Spleen (tissue), 11 donors: Measurements from ENCODE around the gene CHRM1. TPM values are rescaled to one million over a fixed set of nuclear protein-coding genes. Genes with fewer than 3 reads are reported as not detected.

Experiments used
- DNase-seq: peaks from one replicate; pipeline ENCODE4 v3.0.0-alpha.2; 2020
- H3K27ac ChIP-seq, 8 donors: fragments of 200-600 bp; sonication (generic) in 7 of 8; 1 replicate in 4 of 8; 2 replicates in 4 of 8; pipeline versions ENCODE4 v1.5.0 to v1.8.0; 2016 to 2021; ENCODE audit warnings: inconsistent platforms in 4 of 8, mild to moderate bottlenecking in 4 of 8, moderate library complexity in 1 of 8
- H3K27me3 ChIP-seq, 7 donors: fragments of 200-600 bp; sonication (generic) in 6 of 7; replicated peaks in 1 of 7; 1 replicate in 4 of 7; 2 replicates in 3 of 7; pipeline versions ENCODE4 v1.5.0 to v1.8.0; 2016 to 2021; ENCODE audit warnings: inconsistent platforms in 3 of 7, mild to moderate bottlenecking in 1 of 7
- H3K36me3 ChIP-seq, 6 donors: fragments of 200-600 bp; sonication (generic) in 5 of 6; 1 replicate in 4 of 6; 2 replicates in 2 of 6; pipeline versions ENCODE4 v1.5.0 to v1.8.0; 2016 to 2021; ENCODE audit warnings: inconsistent platforms in 2 of 6
- H3K4me1 ChIP-seq, 6 donors: fragments of 200-600 bp; sonication (generic) in 5 of 6; 1 replicate in 3 of 6; 2 replicates in 3 of 6; pipeline versions ENCODE4 v1.5.0 to v1.8.0; 2016 to 2021; ENCODE audit warnings: inconsistent platforms in 3 of 6
- H3K4me3 ChIP-seq, 8 donors: fragments of 200-600 bp; sonication (generic) in 7 of 8; 1 replicate in 4 of 8; 2 replicates in 4 of 8; pipeline versions ENCODE4 v1.5.0 to v1.8.0; 2016 to 2021; ENCODE audit warnings: inconsistent platforms in 4 of 8, mild to moderate bottlenecking in 4 of 8, moderate library complexity in 2 of 8
- H3K9me3 ChIP-seq, 8 donors: fragments of 200-600 bp; sonication (generic) in 7 of 8; 1 replicate in 4 of 8; 2 replicates in 4 of 8; pipeline versions ENCODE4 v1.5.0 to v1.8.0; 2016 to 2021; ENCODE audit warnings: inconsistent platforms in 4 of 8
- POLR2A ChIP-seq, 3 donors: fragments of 450-650 bp; IDR thresholded peaks; one replicate each; pipeline ENCODE4 v1.5.1; 2017; ENCODE audit warnings: antibody characterized with exemption in 3 of 3, mild to moderate bottlenecking in 1 of 3
- POLR2AphosphoS5 ChIP-seq, 3 donors: sonication (generic); formaldehyde crosslinking; IDR thresholded peaks; one replicate each; pipeline ENCODE4 v1.5.1; 2017; ENCODE audit warnings: antibody characterized with exemption in 3 of 3
- WGBS, 5 donors: extraction: QIAGEN DNeasy Blood & Tissue Kit in 3 of 5; methylation state at CpG; one replicate each; pipeline versions ENCODE4 v1.1.5 to v1.1.7; 2013 to 2018; 5-methylcytosine and 5-hydroxymethylcytosine counted together
- intact Hi-C: fragments of 100-400 bp; cut with DNase I; formaldehyde crosslinking; loops from one replicate; pipeline ENCODE4 v1.15.0; 2023; ENCODE audit warnings: low total_unique reads
- polyA plus RNA-seq, 3 donors: library from polyadenylated mRNA; stranded (reverse); fragments of 200-250 nt; gene quantifications; one replicate each; pipeline ENCODE4 v1.2.1, GENCODE V29; 2013
- total RNA-seq, 7 donors: library from RNA; depleted of rRNA in 3 of 7; stranded (reverse); fragments of >200 nt in 3 of 7; fragmentation: NEBNext Ultra II Directional in 4 of 7; extraction: Animal tissue kit (Norgen Biotek cat#: 25700) in 4 of 7; gene quantifications; one replicate each; pipeline versions ENCODE4 v1.1.0 to v1.2.1, GENCODE V29; 2016 to 2021
- TF ChIP-seq, protein P1 (sequence below), 11 experiments: fragments of 200-600 bp in 7 of 11; fragments of 450-650 bp in 4 of 11; sonication (generic) in 4 of 11; IDR thresholded peaks in 8 of 11; conservative IDR thresholded peaks in 3 of 11; 1 replicate in 7 of 11; 2 replicates in 4 of 11; pipeline versions ENCODE4 v1.4.0 to v1.8.0; 2016 to 2021; ENCODE audit warnings: antibody characterized with exemption in 11 of 11, inconsistent platforms in 4 of 11, mild to moderate bottlenecking in 1 of 11
- donor health status: healthy with polysubstance abuse.
- donor health status: DM: no; HTN: no; CAD: no; lungs with moderate emphysema.
- donor health status: DM: no; HTN: no; CAD: no.
- donor health status: Bipolar disorder and iron deficiency.
- donor health status: healthy.
- donor health status: DM: no; HTN: no; CAD: no.
- donor health status: DM: yes; HTN: yes; CAD: no.

CHRM1 gene
- total and polyA plus RNA-seq, 10 donors = not detected

DNA sequence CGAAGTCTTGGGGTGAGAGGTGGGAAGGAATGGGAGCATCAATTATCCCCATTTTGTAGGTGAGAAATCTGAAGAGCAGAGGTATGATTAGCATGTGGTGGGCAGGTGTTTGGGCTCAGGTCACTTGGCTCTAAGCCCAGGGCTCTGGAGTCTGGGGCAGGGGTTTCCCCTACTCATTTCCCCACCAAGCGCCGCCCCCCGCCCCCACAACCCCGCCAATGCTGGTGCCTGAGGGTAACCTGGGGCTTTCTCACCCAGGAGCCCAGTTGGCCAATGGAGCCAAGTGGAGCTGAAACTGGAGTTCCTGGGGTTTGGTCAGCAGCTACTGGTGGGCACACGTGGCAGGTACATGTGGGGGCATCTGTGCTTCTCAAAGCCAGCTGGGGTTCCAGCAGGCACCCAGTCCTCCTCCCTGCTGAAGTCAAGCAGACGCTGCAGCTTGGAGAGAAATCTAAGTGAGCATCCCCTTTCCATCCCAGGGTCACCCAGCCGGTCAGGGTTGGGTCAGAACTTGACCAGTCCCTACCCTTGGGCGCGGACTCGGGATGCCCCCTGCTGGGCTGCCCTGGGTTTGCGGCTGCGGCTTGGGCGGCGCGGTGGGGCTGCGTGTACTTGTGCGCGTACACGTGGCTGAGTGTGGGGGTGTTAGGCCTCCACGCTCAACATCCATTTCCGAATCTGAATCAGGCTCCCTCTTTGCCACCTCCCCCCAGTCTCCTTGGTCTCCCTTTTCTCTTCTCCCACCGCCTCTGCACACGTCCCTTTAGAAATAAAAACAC is 1.7 kb upstream of the CHRM1 start:
- TF ChIP-seq, protein P1, sequence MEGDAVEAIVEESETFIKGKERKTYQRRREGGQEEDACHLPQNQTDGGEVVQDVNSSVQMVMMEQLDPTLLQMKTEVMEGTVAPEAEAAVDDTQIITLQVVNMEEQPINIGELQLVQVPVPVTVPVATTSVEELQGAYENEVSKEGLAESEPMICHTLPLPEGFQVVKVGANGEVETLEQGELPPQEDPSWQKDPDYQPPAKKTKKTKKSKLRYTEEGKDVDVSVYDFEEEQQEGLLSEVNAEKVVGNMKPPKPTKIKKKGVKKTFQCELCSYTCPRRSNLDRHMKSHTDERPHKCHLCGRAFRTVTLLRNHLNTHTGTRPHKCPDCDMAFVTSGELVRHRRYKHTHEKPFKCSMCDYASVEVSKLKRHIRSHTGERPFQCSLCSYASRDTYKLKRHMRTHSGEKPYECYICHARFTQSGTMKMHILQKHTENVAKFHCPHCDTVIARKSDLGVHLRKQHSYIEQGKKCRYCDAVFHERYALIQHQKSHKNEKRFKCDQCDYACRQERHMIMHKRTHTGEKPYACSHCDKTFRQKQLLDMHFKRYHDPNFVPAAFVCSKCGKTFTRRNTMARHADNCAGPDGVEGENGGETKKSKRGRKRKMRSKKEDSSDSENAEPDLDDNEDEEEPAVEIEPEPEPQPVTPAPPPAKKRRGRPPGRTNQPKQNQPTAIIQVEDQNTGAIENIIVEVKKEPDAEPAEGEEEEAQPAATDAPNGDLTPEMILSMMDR (IDR thresholded peaks at IDR 0.05 in 8 of 11, conservative IDR thresholded peaks at IDR 0.05 in 3 of 11) = no peak
- TF ChIP-seq POLR2AphosphoS5 (IDR thresholded peaks at IDR 0.05) (no peak), POLR2A (IDR thresholded peaks at IDR 0.05) (no peak)
- Histone ChIP-seq H3K36me3 (no peaks in the 10 kb centered on the region), H3K27me3 (peaks cover 4 to 83% (median 62%) of the 10 kb centered on the region in 7 donors), H3K4me3 (peak overlapping the region in 1 of 8 donors; percentile 52), H3K4me1 (peaks cover 16 to 51% (median 33%) of the 10 kb centered on the region in 6 donors), H3K27ac (no peak overlapping the region), H3K9me3 (no peaks in the 10 kb centered on the region)
- 24 to 41% (median 33%) methylated on average over 19 to 24 of the region's 24 CpGs for WGBS, 5 donors
- no peak for DNase-seq
- intact Hi-C loops = no loop called here

DNA sequence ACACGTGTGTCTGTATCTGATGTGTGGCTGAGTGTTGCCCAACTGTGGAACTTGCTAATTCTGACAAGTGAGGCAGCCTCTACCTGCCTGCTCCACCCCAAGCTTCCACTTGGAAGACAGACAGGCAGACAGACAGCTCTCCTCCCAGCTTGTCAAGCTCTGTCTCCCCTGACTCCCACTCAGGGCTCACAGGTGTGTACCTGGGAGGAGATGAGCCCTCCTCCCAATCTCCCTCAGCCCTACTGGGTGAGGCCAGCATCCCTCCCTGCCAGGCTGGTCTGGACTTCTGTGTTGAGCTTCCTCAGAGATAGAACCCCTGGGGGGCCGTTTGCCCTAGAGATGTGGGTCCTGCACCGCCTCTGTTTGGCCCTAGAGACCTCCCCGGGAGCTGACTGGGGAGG is 1.0 kb upstream of the CHRM1 start:
- Histone ChIP-seq H3K27ac (no peak overlapping the region), H3K4me3 (no peak overlapping the region), H3K27me3 (peaks cover 4 to 77% (median 55%) of the 10 kb centered on the region in 7 donors), H3K4me1 (peaks cover 16 to 46% (median 33%) of the 10 kb centered on the region in 6 donors), H3K9me3 (no peaks in the 10 kb centered on the region), H3K36me3 (no peaks in the 10 kb centered on the region)
- intact Hi-C loops = no loop called here
- WGBS, 5 donors = 66 to 84% (median 69%) methylated on average over 4 of the region's 4 CpGs
- TF ChIP-seq POLR2AphosphoS5 (IDR thresholded peaks at IDR 0.05) = no peak
- TF ChIP-seq POLR2A (IDR thresholded peaks at IDR 0.05) = no peak
- TF ChIP-seq, protein P1 (IDR thresholded peaks at IDR 0.05 in 8 of 11, conservative IDR thresholded peaks at IDR 0.05 in 3 of 11) = no peak
- peak; percentile 56 for DNase-seq

DNA sequence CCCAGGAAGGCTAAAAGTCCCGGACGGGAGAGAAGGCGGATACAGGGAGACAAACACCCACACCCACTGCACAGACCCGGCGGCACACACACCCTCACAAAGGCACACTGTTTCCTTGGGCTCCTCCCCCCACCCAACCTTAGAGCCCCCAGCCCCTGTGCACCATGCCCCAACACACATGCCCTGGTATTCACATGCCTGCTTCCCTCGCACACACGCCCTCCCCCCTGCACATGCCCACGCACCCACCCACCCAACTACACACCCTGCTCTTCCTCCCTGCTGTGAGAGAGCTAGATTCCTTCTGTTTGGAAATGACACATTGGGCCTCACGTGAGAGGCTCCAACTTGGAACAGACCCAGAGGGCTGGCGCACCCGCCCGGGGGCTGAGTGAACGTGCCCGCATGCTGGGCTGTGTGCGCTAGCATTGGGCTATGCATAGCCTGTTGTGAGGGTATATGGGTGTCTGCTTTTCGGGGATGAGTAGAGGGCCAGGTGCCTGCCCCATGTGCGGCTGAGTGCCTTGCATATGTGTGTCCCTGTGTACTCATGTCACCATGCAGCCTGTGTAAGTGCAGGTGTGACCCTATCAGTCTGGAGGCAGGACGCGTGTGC is 518 bp upstream of the CHRM1 start:
- Histone ChIP-seq H3K4me3 (no peak overlapping the region), H3K27me3 (peaks cover 4 to 71% (median 50%) of the 10 kb centered on the region in 7 donors), H3K36me3 (no peaks in the 10 kb centered on the region), H3K4me1 (peaks cover 16 to 41% (median 29%) of the 10 kb centered on the region in 6 donors), H3K9me3 (no peaks in the 10 kb centered on the region), H3K27ac (no peak overlapping the region)
- WGBS, 5 donors = 47 to 57% (median 54%) methylated on average over 10 to 19 of the region's 19 CpGs
- TF ChIP-seq, protein P1 (IDR thresholded peaks at IDR 0.05 in 8 of 11, conservative IDR thresholded peaks at IDR 0.05 in 3 of 11) = no peak
- peak; percentile 59 for DNase-seq
- intact Hi-C loops = no loop called here
